Measurements from ENCODE around the gene FADS6. TPM values are rescaled to one million over a fixed set of nuclear protein-coding genes. Genes with fewer than 3 reads are reported as not detected.
A peak's percentile ranks its signal among the peaks of the same experiment; 100 is the strongest.

Gene FADS6
- polyA plus RNA-seq, 3 donors, result not detected

- Histone ChIP-seq H3K4me2 (replicated peaks; ENCODE audit: extremely low read depth, low read length, poor library complexity, severe bottlenecking) (peak overlapping the region; percentile 43), H3K4me1 (ENCODE audit: control insufficient read depth in 1 of 2, insufficient read depth in 2 of 2, low read length in 2 of 2) (peaks cover 13 to 14% of the 10 kb centered on the region in 2 donors), H3K9ac (ENCODE audit: insufficient read depth, low read length, poor library complexity, severe bottlenecking) (no peak overlapping the region), H3K27me3 (ENCODE audit: control insufficient read depth in 2 of 2, insufficient read depth in 2 of 2, low read length in 2 of 2) (no peaks in the 10 kb centered on the region), H3K79me2 (ENCODE audit: insufficient read depth, low read length) (no peaks in the 10 kb centered on the region), H3K9me3 (replicated peaks in 1 of 2; ENCODE audit: control insufficient read depth in 1 of 2, insufficient read depth in 1 of 2, low read length in 2 of 2) (no peaks in the 10 kb centered on the region), H3K27ac (ENCODE audit: low read depth in 1 of 2, low read length in 2 of 2) (peak overlapping the region in 1 of 2 donors; percentile 0), H2AFZ (ENCODE audit: insufficient read depth, low read depth, low read length, poor library complexity, severe bottlenecking) (peak overlapping the region; percentile 51), H3K4me3 (replicated peaks in 1 of 3; ENCODE audit: low read depth in 2 of 3, low read length in 3 of 3) (no peak overlapping the region), H3K36me3 (replicated peaks in 1 of 2; ENCODE audit: control insufficient read depth in 1 of 2, insufficient read depth in 2 of 2, low read length in 2 of 2) (peaks cover 60 to 78% of the 10 kb centered on the region in 2 donors), H4K20me1 (ENCODE audit: insufficient read depth, low read length) (peaks cover 14% of the 10 kb centered on the region)
- peak; percentile 39 to 61 (median 55) for DNase-seq
- no peak for TF ChIP-seq CTCF (IDR thresholded peaks at IDR 0.05)
- Mint-ChIP-seq H3K4me1 (peaks cover 14% of the 10 kb centered on the region), H3K9me3 (no peaks in the 10 kb centered on the region), H3K36me3 (peaks cover 64 to 76% of the 10 kb centered on the region in 2 donors), H3K27me3 (ENCODE audit: low read depth in 3 of 3) (peaks cover 0 to 5% (median 2%) of the 10 kb centered on the region in 3 donors), H3K4me3 (peak overlapping the region; percentile 39 to 69), H3K27ac (peak overlapping the region in 5 of 7 donors; percentile 63 to 79 (median 72))
- intact Hi-C loops (cut with micrococcal nuclease), result no loop called here
- WGBS (ENCODE audit: insufficient coverage), result 38% methylated on average over 11 of the region's 16 CpGs
Measured at GRCh38 chr17:74833501-74834377, 59.7 kb downstream of the FADS6 start.

- H3K9ac ChIP-seq (ENCODE audit: insufficient read depth, low read length, poor library complexity, severe bottlenecking), result no peak overlapping the region
- peaks cover 60 to 78% of the 10 kb centered on the region in 2 donors for H3K36me3 ChIP-seq (replicated peaks in 1 of 2; ENCODE audit: control insufficient read depth in 1 of 2, insufficient read depth in 2 of 2, low read length in 2 of 2)
Measured at GRCh38 chr17:74832421-74832820, 61.0 kb downstream of the FADS6 start.

More at GRCh38 chr17:74832421-74832820, 61.0 kb downstream of the FADS6 start:
- Mint-ChIP-seq H3K27me3 (ENCODE audit: low read depth in 3 of 3) (peaks cover 0 to 3% (median 2%) of the 10 kb centered on the region in 3 donors), H3K4me3 (no peak overlapping the region), H3K27ac (peak overlapping the region in 1 of 7 donors; percentile 72), H3K36me3 (peaks cover 63 to 76% of the 10 kb centered on the region in 2 donors), H3K9me3 (no peaks in the 10 kb centered on the region), H3K4me1 (peaks cover 14% of the 10 kb centered on the region)
- H3K79me2 ChIP-seq (ENCODE audit: insufficient read depth, low read length), result no peaks in the 10 kb centered on the region
- H3K4me1 ChIP-seq (ENCODE audit: control insufficient read depth in 1 of 2, insufficient read depth in 2 of 2, low read length in 2 of 2), result peaks cover 13 to 14% of the 10 kb centered on the region in 2 donors
- TF ChIP-seq CTCF (IDR thresholded peaks at IDR 0.05), result no peak
- no peak overlapping the region for H3K4me2 ChIP-seq (replicated peaks; ENCODE audit: extremely low read depth, low read length, poor library complexity, severe bottlenecking)
- intact Hi-C loops (cut with micrococcal nuclease), result no loop called here
- WGBS (ENCODE audit: insufficient coverage), result 100% methylated on average over 6 of the region's 9 CpGs
- H3K27ac ChIP-seq (ENCODE audit: low read depth in 1 of 2, low read length in 2 of 2), result no peak overlapping the region
- DNase-seq, result no peak
- no peaks in the 10 kb centered on the region for H3K27me3 ChIP-seq (ENCODE audit: control insufficient read depth in 2 of 2, insufficient read depth in 2 of 2, low read length in 2 of 2)
- H3K4me3 ChIP-seq (replicated peaks in 1 of 3; ENCODE audit: low read depth in 2 of 3, low read length in 3 of 3), result no peak overlapping the region
- no peak overlapping the region for H2AFZ ChIP-seq (ENCODE audit: insufficient read depth, low read depth, low read length, poor library complexity, severe bottlenecking)
- H3K9me3 ChIP-seq (replicated peaks in 1 of 2; ENCODE audit: control insufficient read depth in 1 of 2, insufficient read depth in 1 of 2, low read length in 2 of 2), result no peaks in the 10 kb centered on the region
- peaks cover 17% of the 10 kb centered on the region for H4K20me1 ChIP-seq (ENCODE audit: insufficient read depth, low read length)

Measured in CD14-positive monocyte (primary cell).